Colonic mucosa (tissue), 4 donors: Measurements from ENCODE around the gene PALMD. TPM values are rescaled to one million over a fixed set of nuclear protein-coding genes. Genes with fewer than 3 reads are reported as not detected.
A peak's percentile ranks its signal among the peaks of the same experiment; 100 is the strongest.

Experiments used
- DNase-seq: peaks from one replicate; pipeline ENCODE4 v3.0.0-alpha.2; 2020
- H3K27ac ChIP-seq: fragments of 200-600 bp; one replicate; pipeline ENCODE4 v1.8.0; 2021
- H3K27me3 ChIP-seq: fragments of 200-600 bp; one replicate; pipeline ENCODE4 v1.8.0; 2021
- H3K36me3 ChIP-seq: fragments of 200-600 bp; one replicate; pipeline ENCODE4 v1.8.0; 2021
- H3K4me1 ChIP-seq: fragments of 200-600 bp; one replicate; pipeline ENCODE4 v1.8.0; 2021; ENCODE audit warnings: mild to moderate bottlenecking
- H3K4me3 ChIP-seq: fragments of 200-600 bp; one replicate; pipeline ENCODE4 v1.8.0; 2021
- H3K9ac ChIP-seq, 2 donors: one replicate each; pipeline ENCODE4 v1.7.0; 2013; ENCODE audit warnings: control low read depth in 2 of 2, low read depth in 2 of 2, low read length in 2 of 2
- H3K9me3 ChIP-seq: fragments of 200-600 bp; one replicate; pipeline ENCODE4 v1.8.0; 2021
- CTCF ChIP-seq: fragments of 200-600 bp; IDR thresholded peaks from one replicate; pipeline ENCODE4 v1.8.0; 2022; ENCODE audit warnings: antibody characterized with exemption, mild to moderate bottlenecking
- intact Hi-C: fragments of 100-400 bp; cut with DNase I; formaldehyde crosslinking; loops from one replicate; pipeline ENCODE4 v1.14.1; 2022
- total RNA-seq, 2 donors: library from RNA; stranded (reverse); fragmentation: NEBNext Ultra II Directional in 1 of 2; extraction: Animal tissue kit (Norgen Biotek cat#: 25700) in 1 of 2; gene quantifications; one replicate each; pipeline ENCODE4 v1.2.1, GENCODE V29; 2021
- donor health status: healthy.
- donor health status: DM: no; HTN: no; CAD: no.
- donor health status: DM: no; HTN: no; CAD: no.

The PALMD gene
- total RNA-seq, 2 donors from 2014 or later = 1.4 to 2.2 TPM

GRCh38 chr1:99685516-99686180, 39.7 kb downstream of the PALMD start:
- H3K27me3 ChIP-seq = no peaks in the 10 kb centered on the region
- TF ChIP-seq CTCF = peak; percentile 45
- H3K9me3 ChIP-seq = no peaks in the 10 kb centered on the region
- no peaks in the 10 kb centered on the region for H3K36me3 ChIP-seq
- H3K4me1 ChIP-seq = no peaks in the 10 kb centered on the region
- no peak overlapping the region for H3K4me3 ChIP-seq
- DNase-seq = peak; percentile 74
- no peak overlapping the region for H3K27ac ChIP-seq
- H3K9ac ChIP-seq = no peak overlapping the region
- intact Hi-C loops = loop anchor here (10.0 kb wide), 1 partner anchor 201 kb away; no protein-coding TSS in a partner anchor

- Histone ChIP-seq H3K27me3 (no peaks in the 10 kb centered on the region), H3K4me1 (no peaks in the 10 kb centered on the region), H3K27ac (no peak overlapping the region), H3K36me3 (no peaks in the 10 kb centered on the region), H3K9ac (no peak overlapping the region), H3K9me3 (no peaks in the 10 kb centered on the region), H3K4me3 (no peak overlapping the region)
- intact Hi-C loops = no loop called here
- DNase-seq = no peak
- TF ChIP-seq CTCF = no peak
Measured at GRCh38 chr1:99691175-99691574, 45.3 kb downstream of the PALMD start.

- H3K4me1 ChIP-seq = no peaks in the 10 kb centered on the region
- no peak overlapping the region for H3K4me3 ChIP-seq
- H3K9ac ChIP-seq = no peak overlapping the region
- H3K27me3 ChIP-seq = no peaks in the 10 kb centered on the region
- no peak for DNase-seq
- intact Hi-C loops = no loop called here
- no peaks in the 10 kb centered on the region for H3K9me3 ChIP-seq
- TF ChIP-seq CTCF = no peak
- no peak overlapping the region for H3K27ac ChIP-seq
- H3K36me3 ChIP-seq = no peaks in the 10 kb centered on the region
Measured at GRCh38 chr1:99696616-99697015, 50.7 kb downstream of the PALMD start.

- intact Hi-C loops = no loop called here
- Histone ChIP-seq H3K36me3 (no peaks in the 10 kb centered on the region), H3K27ac (no peak overlapping the region), H3K4me1 (no peaks in the 10 kb centered on the region), H3K4me3 (no peak overlapping the region), H3K27me3 (no peaks in the 10 kb centered on the region), H3K9me3 (no peaks in the 10 kb centered on the region), H3K9ac (no peak overlapping the region)
- DNase-seq = no peak
- no peak for TF ChIP-seq CTCF
Measured at GRCh38 chr1:99697580-99697979, 51.7 kb downstream of the PALMD start.

GRCh38 chr1:99700020-99700419, 54.1 kb downstream of the PALMD start:
- intact Hi-C loops = loop anchor here (10.0 kb wide), 1 partner anchor 525 kb away; no protein-coding TSS in a partner anchor

More at GRCh38 chr1:99700020-99700419, 54.1 kb downstream of the PALMD start:
- no peaks in the 10 kb centered on the region for H3K27me3 ChIP-seq
- DNase-seq = no peak
- no peak overlapping the region for H3K27ac ChIP-seq
- TF ChIP-seq CTCF = no peak
- H3K36me3 ChIP-seq = no peaks in the 10 kb centered on the region
- no peak overlapping the region for H3K9ac ChIP-seq
- no peaks in the 10 kb centered on the region for H3K4me1 ChIP-seq
- no peaks in the 10 kb centered on the region for H3K9me3 ChIP-seq
- no peak overlapping the region for H3K4me3 ChIP-seq
